Measurements from ENCODE around the gene CCDC142.

The CCDC142 gene

GRCh38 chr2:74424139-74424992 is 58.4 kb downstream of the CCDC142 start:
- TF ChIP-seq, protein P1, sequence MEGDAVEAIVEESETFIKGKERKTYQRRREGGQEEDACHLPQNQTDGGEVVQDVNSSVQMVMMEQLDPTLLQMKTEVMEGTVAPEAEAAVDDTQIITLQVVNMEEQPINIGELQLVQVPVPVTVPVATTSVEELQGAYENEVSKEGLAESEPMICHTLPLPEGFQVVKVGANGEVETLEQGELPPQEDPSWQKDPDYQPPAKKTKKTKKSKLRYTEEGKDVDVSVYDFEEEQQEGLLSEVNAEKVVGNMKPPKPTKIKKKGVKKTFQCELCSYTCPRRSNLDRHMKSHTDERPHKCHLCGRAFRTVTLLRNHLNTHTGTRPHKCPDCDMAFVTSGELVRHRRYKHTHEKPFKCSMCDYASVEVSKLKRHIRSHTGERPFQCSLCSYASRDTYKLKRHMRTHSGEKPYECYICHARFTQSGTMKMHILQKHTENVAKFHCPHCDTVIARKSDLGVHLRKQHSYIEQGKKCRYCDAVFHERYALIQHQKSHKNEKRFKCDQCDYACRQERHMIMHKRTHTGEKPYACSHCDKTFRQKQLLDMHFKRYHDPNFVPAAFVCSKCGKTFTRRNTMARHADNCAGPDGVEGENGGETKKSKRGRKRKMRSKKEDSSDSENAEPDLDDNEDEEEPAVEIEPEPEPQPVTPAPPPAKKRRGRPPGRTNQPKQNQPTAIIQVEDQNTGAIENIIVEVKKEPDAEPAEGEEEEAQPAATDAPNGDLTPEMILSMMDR (IDR thresholded peaks at IDR 0.05; ENCODE audit: low read depth, low read length, missing control alignments) = no peak
- in situ Hi-C loops (cut with HindIII; ENCODE audit: low sequenced_read_pairs) = no loop called here
- DNase-seq (ENCODE audit: low read depth) = no peak
- no peak overlapping the region for H3K4me3 ChIP-seq (ENCODE audit: low read depth, low read length)

All from astrocyte of the cerebellum (primary cell).